Testis (tissue), 3 donors: ENCODE results near the gene LIG4. TPM values are rescaled to one million over a fixed set of nuclear protein-coding genes. Genes with fewer than 3 reads are reported as not detected.
"Not testable (repeated sequence)": the region's sequence is repeated elsewhere in the genome, so short reads cannot be mapped to it uniquely, and the experiment has no call there.

Experiments used
- DNase-seq: peaks from one replicate; pipeline ENCODE4 v3.0.0-alpha.2; 2019
- H3K27ac ChIP-seq, 2 donors: fragments of 200-600 bp; sonication (generic); one replicate each; pipeline ENCODE4 v1.5.1; 2019
- H3K27me3 ChIP-seq: fragments of 200-600 bp; sonication (generic); one replicate; pipeline ENCODE4 v1.5.1; 2019
- H3K36me3 ChIP-seq: fragments of 200-600 bp; sonication (generic); one replicate; pipeline ENCODE4 v1.5.1; 2017; ENCODE audit warnings: low read depth; ENCODE audit errors: missing control alignments
- H3K4me1 ChIP-seq: fragments of 200-600 bp; sonication (generic); one replicate; pipeline ENCODE4 v1.5.1; 2019
- H3K4me3 ChIP-seq, 2 donors: fragments of 200-600 bp; sonication (generic); one replicate each; pipeline ENCODE4 v1.5.1; 2017 to 2019
- H3K9me3 ChIP-seq: fragments of 200-600 bp; sonication (generic); one replicate; pipeline ENCODE4 v1.5.1; 2017
- CTCF ChIP-seq, 3 experiments: fragments of 450-650 bp in 2 of 3; fragments of 200-600 bp in 1 of 3; sonication (generic) in 1 of 3; IDR thresholded peaks; one replicate each; pipeline ENCODE4 v1.5.1; 2016 to 2019; ENCODE audit warnings: antibody characterized with exemption in 3 of 3, mild to moderate bottlenecking in 2 of 3, moderate library complexity in 1 of 3
- POLR2A ChIP-seq: fragments of 450-650 bp; IDR thresholded peaks from one replicate; pipeline ENCODE4 v1.6.1; 2017; ENCODE audit warnings: antibody characterized with exemption, mild to moderate bottlenecking, moderate library complexity
- WGBS, 2 donors: methylation state at CpG; one replicate each; pipeline ENCODE4 v1.1.5; 2018; 5-methylcytosine and 5-hydroxymethylcytosine counted together
- intact Hi-C: fragments of 100-400 bp; cut with DNase I; formaldehyde crosslinking; loops from one replicate; pipeline ENCODE4 v1.15.1; 2023; ENCODE audit warnings: low total_unique reads
- polyA plus RNA-seq: library from polyadenylated mRNA; stranded (reverse); fragments of 350-450 nt; fragmentation: Illumina TruSeq; extraction: RNeasy Lipid Tissue Mini Kit (QIAGEN cat#74804); gene quantifications from one replicate; pipeline ENCODE4 v1.2.3, GENCODE V29; 2014; ENCODE audit warnings: low read depth, low replicate concordance; ENCODE audit not compliant: insufficient read depth
- total RNA-seq, 2 donors: library from RNA; depleted of rRNA; stranded (reverse); fragments of >200 nt; gene quantifications; one replicate each; pipeline ENCODE4 v1.2.3, GENCODE V29; 2016

Gene LIG4
- total and polyA plus RNA-seq, 3 donors from 2014 or later, result 10.1 to 16.3 (median 11.0) TPM

GRCh38 chr13:108223687-108224503, 8.6 kb upstream of the LIG4 start:
- H3K27me3 ChIP-seq, result no peaks in the 10 kb centered on the region
- WGBS, 2 donors, result 84 to 87% methylated on average over 7 of the region's 7 CpGs
- no peak for DNase-seq
- TF ChIP-seq CTCF (IDR thresholded peaks at IDR 0.05) (no peak), POLR2A (no peak)
- intact Hi-C loops, result no loop called here
- H3K9me3 ChIP-seq, result no peaks in the 10 kb centered on the region
- H3K36me3 ChIP-seq, result no peaks in the 10 kb centered on the region
- no peak overlapping the region for H3K27ac ChIP-seq
- H3K4me3 ChIP-seq, result no peak overlapping the region
- peaks cover 21% of the 10 kb centered on the region for H3K4me1 ChIP-seq

GRCh38 chr13:108220041-108220440, 4.7 kb upstream of the LIG4 start:
- WGBS, 2 donors, result 36 to 39% methylated on average over 1 of the region's 1 CpG
- no peak for DNase-seq
- TF ChIP-seq POLR2A (no peak), CTCF (IDR thresholded peaks at IDR 0.05) (no peak)
- H3K27me3 ChIP-seq, result no peaks in the 10 kb centered on the region
- H3K9me3 ChIP-seq, result no peaks in the 10 kb centered on the region
- intact Hi-C loops, result no loop called here
- H3K27ac ChIP-seq, result no peak overlapping the region
- H3K4me1 ChIP-seq, result peaks cover 21% of the 10 kb centered on the region
- H3K4me3 ChIP-seq, result no peak overlapping the region
- no peaks in the 10 kb centered on the region for H3K36me3 ChIP-seq

- Histone ChIP-seq H3K27ac (peak within 1 kb of the TSS; percentile 85 to 87), H3K4me3 (peak within 1 kb of the TSS; percentile 89 to 100), H3K9me3 (no peaks in the 10 kb centered on the region), H3K4me1 (peaks cover 21% of the 10 kb centered on the region), H3K27me3 (no peaks in the 10 kb centered on the region), H3K36me3 (no peaks in the 10 kb centered on the region)
- TF ChIP-seq CTCF (IDR thresholded peaks at IDR 0.05), result no peak
- TF ChIP-seq POLR2A, result no peak
- peak; percentile 92 for DNase-seq
- 0 to 1% methylated on average over 17 to 63 of the region's 93 CpGs for whole genome bisulfite sequencing, 2 donors
- intact Hi-C loops, result no loop called here
Measured at GRCh38 chr13:108218044-108218974, 3.0 kb upstream of the LIG4 start, which contains the start of gene ABHD13. ABHD13 (plus strand) TSS chr13:108218392; CDS start chr13:108229219, 10,827 bp downstream.

- H3K27me3 ChIP-seq, H3K9me3 ChIP-seq, intact Hi-C loops, H3K36me3 ChIP-seq: not testable (repeated sequence)
- Histone ChIP-seq H3K4me3 (peak overlapping the region; percentile 89 to 100), H3K27ac (peak overlapping the region; percentile 85 to 87), H3K4me1 (peaks cover 21% of the 10 kb centered on the region)
- WGBS, 2 donors, result 48 to 55% methylated on average over 27 of the region's 27 CpGs
- DNase-seq, result peak; percentile 30
Measured at GRCh38 chr13:108217307-108218043, 2.1 kb upstream of the LIG4 start.
